HG03442 (cell line): ENCODE measurements around the gene TTLL1.

Experiments used
- ATAC-seq: cut with Tn5 transposase; IDR thresholded peaks from one replicate; pipeline ENCODE4 v1.9.1; 2021; ENCODE audit warnings: mild to moderate bottlenecking, moderate library complexity; ENCODE audit not compliant: unreplicated experiment

Gene TTLL1

GRCh38 chr22:42994917-42995562 is 94.2 kb downstream of the TTLL1 start:
- no peak for ATAC-seq

GRCh38 chr22:42994276-42994916 is 94.8 kb downstream of the TTLL1 start:
- no peak for ATAC-seq

- no peak for ATAC-seq
These were observed 95.4 kb downstream of the TTLL1 start for GRCh38 chr22:42993651-42994275.

GRCh38 chr22:42992886-42993479 is 96.2 kb downstream of the TTLL1 start:
- ATAC-seq = no peak

GRCh38 chr22:42992092-42992491 is 97.1 kb downstream of the TTLL1 start:
- no peak for ATAC-seq

- ATAC-seq = no peak
These were observed 98.1 kb downstream of the TTLL1 start for GRCh38 chr22:42991010-42991651.

- no peak for ATAC-seq
These were observed 98.9 kb downstream of the TTLL1 start for GRCh38 chr22:42990131-42990838.
